ENCODE results near the gene SOX9.

Gene SOX9

DNA sequence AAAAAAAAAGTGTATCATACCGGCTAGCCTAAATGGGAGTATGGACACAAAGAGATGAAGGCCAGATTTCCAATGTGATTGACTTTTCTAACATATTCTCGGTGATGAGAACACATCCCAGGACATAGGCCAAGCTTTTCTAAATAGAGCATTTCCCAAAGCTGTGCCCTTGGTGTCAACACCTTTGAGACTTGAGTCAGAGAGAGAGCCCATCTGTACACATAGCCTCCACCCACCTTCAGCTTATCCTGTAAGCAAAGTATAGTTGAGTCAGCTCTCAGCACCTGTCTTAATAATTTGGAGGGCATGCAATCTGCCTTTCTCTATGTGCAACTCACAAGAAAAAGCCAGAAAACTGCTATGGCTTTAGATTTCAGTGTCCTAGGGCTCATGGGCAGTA lies 42.7 kb downstream of the SOX9 start:
- DNase-seq, result no peak

- no peak for DNase-seq
Measured at GRCh38 chr17:72164158-72164739, 43.4 kb downstream of the SOX9 start.

GRCh38 chr17:72165192-72165866 lies 44.5 kb downstream of the SOX9 start:
- no peak for DNase-seq

- DNase-seq, result no peak
Measured at GRCh38 chr17:72165867-72166439, 45.1 kb downstream of the SOX9 start.

DNA sequence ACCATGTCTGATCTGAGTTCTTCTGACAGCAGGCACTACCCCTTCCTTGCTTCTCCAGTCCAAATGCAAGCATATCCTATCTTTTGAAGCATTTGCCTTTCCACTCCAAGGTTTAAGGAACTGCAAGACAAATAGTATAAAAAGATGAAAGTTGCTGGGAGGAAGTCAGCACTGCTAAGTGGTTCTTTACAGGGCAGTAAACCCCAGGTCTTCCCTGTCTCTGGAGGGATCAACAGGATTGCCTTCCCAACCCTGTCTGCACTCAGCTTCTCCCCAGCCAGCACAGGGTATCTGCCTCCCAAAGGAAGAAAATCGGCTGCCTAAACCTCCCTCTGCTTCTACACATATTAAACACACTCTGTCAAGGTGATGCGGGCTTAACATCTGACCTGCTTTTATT lies 46.8 kb downstream of the SOX9 start:
- no peak for DNase-seq

DNA sequence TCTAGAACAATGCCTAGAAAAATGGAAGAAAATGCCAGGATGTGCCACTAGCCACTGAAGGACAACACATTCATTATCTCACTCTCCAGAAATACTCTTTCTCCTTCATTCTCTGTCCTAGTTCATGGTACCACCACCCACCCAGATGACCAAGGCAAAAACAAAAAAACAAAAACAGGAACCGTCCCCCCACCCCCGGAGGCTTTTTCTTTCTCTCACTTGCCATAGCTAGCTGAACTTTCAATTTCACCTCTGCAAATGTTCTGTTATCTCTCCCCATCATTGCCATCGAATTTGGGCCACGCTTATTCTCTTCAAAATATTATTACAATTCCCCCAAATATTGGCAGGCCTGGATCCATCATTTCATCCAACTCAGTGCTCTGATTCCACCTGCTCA lies 49.0 kb downstream of the SOX9 start:
- DNase-seq, result no peak

DNA sequence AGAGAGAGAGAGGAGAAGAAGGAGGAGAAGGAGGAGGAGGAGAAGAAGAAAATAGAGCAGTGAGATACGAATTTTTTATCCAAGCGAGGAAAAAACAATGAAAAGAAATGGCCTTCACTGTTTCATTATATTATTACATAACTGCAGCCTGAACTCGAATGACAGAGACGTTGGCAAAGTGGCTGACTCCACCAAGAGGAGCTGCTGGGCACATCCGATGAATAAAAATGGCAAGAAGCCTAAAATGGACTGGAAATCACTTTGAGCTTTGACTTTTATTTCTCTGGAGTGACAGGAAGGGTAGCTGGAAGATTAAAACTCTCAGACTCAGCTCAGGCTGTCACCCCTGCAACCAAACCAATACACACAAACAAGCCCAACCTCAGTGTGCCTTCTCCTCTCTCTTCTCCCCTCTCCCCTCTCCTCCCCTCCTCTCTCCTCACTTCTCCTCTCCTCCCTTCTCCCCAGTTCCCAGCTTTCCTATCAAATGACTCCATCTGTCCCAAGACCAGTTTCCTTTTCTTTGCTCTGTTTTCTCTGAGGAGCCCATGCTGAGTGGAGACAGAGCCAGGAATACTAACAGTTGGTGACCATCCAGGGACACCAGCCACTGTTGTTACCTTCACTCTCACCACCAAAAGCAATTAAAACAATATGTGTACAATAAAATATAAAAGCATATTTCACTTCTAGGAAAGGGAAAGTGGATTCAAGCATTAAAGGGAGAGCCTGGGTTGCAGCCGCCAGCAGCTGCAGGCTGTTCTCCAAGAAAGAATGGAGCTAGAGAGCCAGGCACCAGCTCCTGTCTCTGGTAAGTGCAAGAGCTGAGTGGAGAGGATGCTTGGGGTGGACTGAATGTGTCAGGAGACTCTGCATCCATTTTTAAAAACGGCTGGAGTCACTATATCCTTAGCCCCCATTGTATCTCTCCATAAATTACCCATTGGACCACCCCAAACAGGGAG lies 51.2 kb downstream of the SOX9 start:
- no peak for DNase-seq

DNA sequence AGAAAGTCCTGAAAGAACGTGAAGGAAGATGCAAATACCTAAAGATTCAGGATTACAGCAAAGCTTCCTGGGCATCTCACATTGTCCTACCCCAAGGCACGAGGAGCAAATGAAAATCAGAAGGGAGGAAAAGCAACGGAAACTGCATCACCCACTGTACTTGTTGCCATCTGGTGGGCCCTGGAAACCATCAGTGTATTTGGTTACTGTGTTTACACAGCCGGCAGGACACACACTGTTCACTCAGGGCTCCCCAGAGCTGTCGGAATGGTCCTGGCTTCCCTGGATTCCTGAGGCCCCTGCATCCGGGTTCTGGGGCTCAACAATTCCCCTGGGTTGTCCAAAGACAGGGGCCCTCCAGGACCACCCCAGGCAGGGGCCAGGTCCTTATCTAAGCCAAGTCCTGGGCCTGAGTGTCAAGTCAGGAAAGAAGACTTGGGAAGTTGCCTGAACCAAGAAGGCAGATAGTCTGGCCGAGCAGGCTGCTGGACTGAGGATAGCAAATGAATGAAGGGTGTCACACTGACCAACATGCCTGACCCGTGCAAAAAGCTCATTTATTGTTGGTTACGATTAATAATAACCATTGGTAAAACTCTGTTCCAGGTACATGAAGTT lies 52.8 kb downstream of the SOX9 start:
- DNase-seq, result no peak

DNA sequence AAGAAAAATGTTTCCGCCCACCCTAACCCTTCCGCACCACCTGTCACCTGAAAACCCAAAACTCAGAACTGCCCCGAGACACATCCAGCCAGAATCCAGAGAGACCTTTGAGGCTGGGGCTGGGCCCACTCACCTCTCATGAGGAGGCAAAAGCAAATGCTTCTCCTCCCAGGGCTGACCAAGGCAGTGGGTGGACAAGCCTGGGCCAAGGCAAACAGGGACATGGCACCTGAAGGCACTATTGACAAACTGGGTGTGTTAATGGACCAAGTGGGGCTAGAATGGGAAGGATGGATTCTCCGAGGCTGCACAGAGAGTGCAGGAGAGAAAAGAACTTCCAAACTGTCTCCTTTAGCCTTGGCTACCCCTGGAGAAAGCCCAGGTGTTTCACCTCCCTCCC lies 54.4 kb downstream of the SOX9 start:
- no peak for DNase-seq
